CD14-positive monocyte (primary cell): Measurements from ENCODE around the gene TNIP1. TPM values are rescaled to one million over a fixed set of nuclear protein-coding genes. Genes with fewer than 3 reads are reported as not detected.

ENCODE experiments used
- DNase-seq, 3 donors: peaks; one replicate each; pipeline ENCODE4 v3.0.0-alpha.2; 2011 to 2022
- H2AFZ ChIP-seq: 2 replicates; pipeline ENCODE4 v1.6.0; 2012; ENCODE audit warnings: mild to moderate bottlenecking, low read depth, low read length, inconsistent platforms; ENCODE audit not compliant: insufficient read depth, poor library complexity, severe bottlenecking
- H3K27ac ChIP-seq, 2 donors: 1 replicate in 1 of 2; 2 replicates in 1 of 2; pipeline ENCODE4 v1.5.1; 2012 to 2013; ENCODE audit warnings: low read length in 2 of 2, control low read depth in 1 of 2, inconsistent platforms in 1 of 2, low read depth in 1 of 2, mild to moderate bottlenecking in 1 of 2
- H3K27me3 ChIP-seq, 2 donors: one replicate each; pipeline versions ENCODE4 v1.6.0 to v1.6.1; 2011 to 2013; ENCODE audit warnings: low read length in 2 of 2; ENCODE audit not compliant: control insufficient read depth in 2 of 2, insufficient read depth in 2 of 2
- H3K36me3 ChIP-seq, 2 donors: replicated peaks in 1 of 2; 1 replicate in 1 of 2; 2 replicates in 1 of 2; pipeline versions ENCODE4 v1.5.1 to v1.6.1; 2012 to 2013; ENCODE audit warnings: low read length in 2 of 2, control low read depth in 1 of 2, inconsistent platforms in 1 of 2, mild to moderate bottlenecking in 1 of 2; ENCODE audit not compliant: insufficient read depth in 2 of 2, control insufficient read depth in 1 of 2
- H3K4me1 ChIP-seq, 2 donors: 1 replicate in 1 of 2; 2 replicates in 1 of 2; pipeline versions ENCODE4 v1.5.1 to v1.6.1; 2012 to 2013; ENCODE audit warnings: low read length in 2 of 2, control low read depth in 1 of 2, inconsistent platforms in 1 of 2, mild to moderate bottlenecking in 1 of 2, moderate library complexity in 1 of 2; ENCODE audit not compliant: insufficient read depth in 2 of 2, control insufficient read depth in 1 of 2
- H3K4me2 ChIP-seq: replicated peaks from 2 replicates; pipeline ENCODE3; 2012; ENCODE audit warnings: low read length, moderate library complexity, mild to moderate bottlenecking; ENCODE audit not compliant: poor library complexity, severe bottlenecking; ENCODE audit errors: extremely low read depth
- H3K4me3 ChIP-seq, 3 experiments: fragments of 200-600 bp in 1 of 3; sonication (generic) in 1 of 3; replicated peaks in 1 of 3; 1 replicate in 2 of 3; 2 replicates in 1 of 3; pipeline ENCODE4 v1.5.1; 2011 to 2013; ENCODE audit warnings: low read length in 3 of 3, mild to moderate bottlenecking in 3 of 3, control low read depth in 2 of 3, low read depth in 2 of 3, inconsistent platforms in 1 of 3, moderate library complexity in 1 of 3
- H3K79me2 ChIP-seq: 2 replicates; pipeline ENCODE4 v1.6.0; 2012; ENCODE audit warnings: mild to moderate bottlenecking, control low read depth, inconsistent platforms, low read length, moderate library complexity; ENCODE audit not compliant: insufficient read depth
- H3K9ac ChIP-seq: 2 replicates; pipeline ENCODE4 v1.6.0; 2017; ENCODE audit warnings: low read length, mild to moderate bottlenecking; ENCODE audit not compliant: insufficient read depth, poor library complexity, severe bottlenecking
- H3K9me3 ChIP-seq, 2 donors: replicated peaks in 1 of 2; 1 replicate in 1 of 2; 2 replicates in 1 of 2; pipeline versions ENCODE4 v1.5.1 to v1.6.1; 2012 to 2013; ENCODE audit warnings: low read length in 2 of 2, control low read depth in 1 of 2; ENCODE audit not compliant: control insufficient read depth in 1 of 2, insufficient read depth in 1 of 2
- H4K20me1 ChIP-seq: 2 replicates; pipeline ENCODE4 v1.6.0; 2012; ENCODE audit warnings: mild to moderate bottlenecking, low read length, control low read depth, moderate library complexity; ENCODE audit not compliant: insufficient read depth
- H3K27ac Mint-ChIP-seq, 7 donors: one replicate each; pipeline ENCODE4 v1.8.0; 2020; ENCODE audit warnings: mild to moderate bottlenecking in 7 of 7, mixed read lengths in 7 of 7, moderate library complexity in 6 of 7, inconsistent platforms in 2 of 7
- H3K27me3 Mint-ChIP-seq, 3 donors: one replicate each; pipeline ENCODE4 v1.8.0; 2021 to 2022; ENCODE audit warnings: low read depth in 3 of 3, mild to moderate bottlenecking in 3 of 3, mixed read lengths in 3 of 3, moderate library complexity in 3 of 3, inconsistent platforms in 1 of 3
- H3K36me3 Mint-ChIP-seq, 2 donors: one replicate each; pipeline ENCODE4 v1.8.0; 2020; ENCODE audit warnings: mixed read lengths in 2 of 2, inconsistent platforms in 1 of 2, mild to moderate bottlenecking in 1 of 2
- H3K4me1 Mint-ChIP-seq: one replicate; pipeline ENCODE4 v1.8.0; 2020; ENCODE audit warnings: mild to moderate bottlenecking, mixed read lengths
- H3K4me3 Mint-ChIP-seq, 2 donors: one replicate each; pipeline ENCODE4 v1.8.0; 2020; ENCODE audit warnings: mild to moderate bottlenecking in 2 of 2, mixed read lengths in 2 of 2, moderate library complexity in 1 of 2
- H3K9me3 Mint-ChIP-seq, 7 donors: one replicate each; pipeline ENCODE4 v1.8.0; 2020 to 2022; ENCODE audit warnings: mixed read lengths in 7 of 7, mild to moderate bottlenecking in 6 of 7, moderate library complexity in 6 of 7, inconsistent platforms in 2 of 7
- WGBS: methylation state at CpG from one replicate; pipeline ENCODE4 v1.1.5; 2013; ENCODE audit warnings: missing lambda C conversion rate; ENCODE audit not compliant: insufficient coverage; 5-methylcytosine and 5-hydroxymethylcytosine counted together
- intact Hi-C, 2 donors: fragments of 100-400 bp; cut with micrococcal nuclease; formaldehyde crosslinking; loops; one replicate each; pipeline versions ENCODE4 v1.15.0 to v1.15.1; 2023
- polyA plus RNA-seq, 3 donors: library from polyadenylated mRNA; depleted of rRNA in 1 of 3; unstranded in 2 of 3; stranded (reverse) in 1 of 3; fragments of 300-500 nt in 2 of 3; fragments of >200 nt in 1 of 3; fragmentation: Illumina TruSeq in 2 of 3; gene quantifications; 1 replicate in 2 of 3; 2 replicates in 1 of 3; pipeline ENCODE4 v1.2.3, GENCODE V29; 2012 to 2021
- TF ChIP-seq, protein P1 (sequence below): fragments of 200-600 bp; IDR thresholded peaks from one replicate; pipeline ENCODE4 v1.8.0; 2022; ENCODE audit warnings: antibody characterized with exemption, mild to moderate bottlenecking

The TNIP1 gene
- polyA plus RNA-seq, 3 donors = 30.8 to 108 (median 46.4) TPM

DNA sequence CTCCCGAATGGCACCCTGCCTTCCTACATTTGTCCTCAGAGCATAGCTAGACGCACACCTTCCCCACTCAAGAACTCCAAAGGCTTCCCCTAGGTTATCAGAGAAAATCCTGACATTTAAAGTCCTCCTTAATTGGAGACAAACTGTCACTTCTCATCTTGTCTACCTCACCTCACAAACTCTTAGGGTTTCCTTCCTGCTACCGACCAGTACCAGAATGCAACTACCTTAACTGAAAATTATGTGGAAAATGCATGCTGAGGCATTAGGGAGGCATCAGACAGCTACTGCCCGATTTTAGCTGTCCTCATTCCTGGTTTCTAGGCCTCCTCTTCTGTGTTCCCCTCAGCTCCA lies 17.9 kb upstream of the TNIP1 start:
- TF ChIP-seq, protein P1, sequence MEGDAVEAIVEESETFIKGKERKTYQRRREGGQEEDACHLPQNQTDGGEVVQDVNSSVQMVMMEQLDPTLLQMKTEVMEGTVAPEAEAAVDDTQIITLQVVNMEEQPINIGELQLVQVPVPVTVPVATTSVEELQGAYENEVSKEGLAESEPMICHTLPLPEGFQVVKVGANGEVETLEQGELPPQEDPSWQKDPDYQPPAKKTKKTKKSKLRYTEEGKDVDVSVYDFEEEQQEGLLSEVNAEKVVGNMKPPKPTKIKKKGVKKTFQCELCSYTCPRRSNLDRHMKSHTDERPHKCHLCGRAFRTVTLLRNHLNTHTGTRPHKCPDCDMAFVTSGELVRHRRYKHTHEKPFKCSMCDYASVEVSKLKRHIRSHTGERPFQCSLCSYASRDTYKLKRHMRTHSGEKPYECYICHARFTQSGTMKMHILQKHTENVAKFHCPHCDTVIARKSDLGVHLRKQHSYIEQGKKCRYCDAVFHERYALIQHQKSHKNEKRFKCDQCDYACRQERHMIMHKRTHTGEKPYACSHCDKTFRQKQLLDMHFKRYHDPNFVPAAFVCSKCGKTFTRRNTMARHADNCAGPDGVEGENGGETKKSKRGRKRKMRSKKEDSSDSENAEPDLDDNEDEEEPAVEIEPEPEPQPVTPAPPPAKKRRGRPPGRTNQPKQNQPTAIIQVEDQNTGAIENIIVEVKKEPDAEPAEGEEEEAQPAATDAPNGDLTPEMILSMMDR = no peak
- H3K9me3 Mint-ChIP-seq = peaks cover 0 to 2% (median 0%) of the 10 kb centered on the region in 7 donors
- 29% methylated on average over 3 of the region's 4 CpGs for WGBS
- Histone ChIP-seq H3K4me2 (no peak overlapping the region), H4K20me1 (peaks cover 4% of the 10 kb centered on the region), H3K9me3 (no peaks in the 10 kb centered on the region), H3K27me3 (no peaks in the 10 kb centered on the region), H3K79me2 (peaks cover 3% of the 10 kb centered on the region), H2AFZ (no peak overlapping the region), H3K27ac (peak overlapping the region in 1 of 2 donors; percentile 96), H3K9ac (no peak overlapping the region), H3K4me1 (peaks cover 63 to 73% of the 10 kb centered on the region in 2 donors), H3K36me3 (peaks cover 17 to 32% of the 10 kb centered on the region in 2 donors), H3K4me3 (no peak overlapping the region)
- peak overlapping the region; percentile 8 to 100 (median 79) for H3K27ac Mint-ChIP-seq
- no peak overlapping the region for H3K4me3 Mint-ChIP-seq
- peaks cover 0 to 4% (median 2%) of the 10 kb centered on the region in 3 donors for H3K27me3 Mint-ChIP-seq
- intact Hi-C loops = loop anchor here in 1 of 2 donors (2.0 kb wide), 1 partner anchor 14 kb away; no protein-coding TSS in a partner anchor
- H3K36me3 Mint-ChIP-seq = peaks cover 34 to 52% of the 10 kb centered on the region in 2 donors
- no peak for DNase-seq
- H3K4me1 Mint-ChIP-seq = peaks cover 77% of the 10 kb centered on the region

DNA sequence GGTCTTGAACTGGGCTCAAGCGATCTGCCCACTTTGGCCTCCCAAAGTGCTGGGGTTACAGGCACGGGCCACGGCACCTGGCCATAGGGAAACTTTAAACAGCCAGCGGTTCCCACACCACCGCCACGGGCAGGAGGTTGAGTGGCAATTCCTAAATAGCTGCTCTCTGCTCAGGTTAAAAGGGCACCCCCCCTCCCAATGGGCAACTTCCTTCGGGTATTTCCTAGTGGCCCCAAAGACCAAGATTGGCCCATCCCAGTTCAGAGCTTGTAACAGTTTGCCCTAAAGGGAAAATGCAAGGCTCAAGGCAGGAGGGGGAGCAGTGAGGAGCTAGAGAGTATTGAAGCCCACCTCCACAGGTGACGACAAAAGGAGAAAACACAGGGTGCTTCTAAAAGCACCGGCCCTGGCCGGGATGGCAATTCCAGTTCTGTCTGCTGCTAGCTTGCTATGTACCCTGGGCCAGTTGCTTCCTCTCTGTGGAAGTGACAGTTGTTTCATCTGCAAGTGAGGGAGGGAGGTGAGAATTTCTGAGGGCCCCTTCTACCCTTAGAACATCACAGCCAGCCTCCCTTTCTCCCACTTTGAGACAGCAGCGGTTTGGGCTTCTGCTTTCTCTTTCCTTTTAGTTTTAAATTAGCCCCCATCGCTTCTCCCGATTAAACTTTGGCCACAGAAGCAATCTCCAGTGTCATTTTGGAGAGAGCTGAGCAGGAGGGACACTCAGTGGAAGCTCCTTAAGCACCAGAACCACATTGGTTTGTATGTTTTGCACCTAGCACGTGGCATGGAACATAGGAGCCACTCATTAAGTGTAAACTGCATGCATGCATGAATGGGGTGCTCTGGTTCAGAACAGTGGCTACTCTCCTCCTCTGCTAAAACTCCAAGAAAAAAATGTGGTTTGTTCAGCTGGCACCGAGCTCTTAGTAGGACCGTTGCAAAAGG lies 17.3 kb upstream of the TNIP1 start:
- peaks cover 4% of the 10 kb centered on the region for H4K20me1 ChIP-seq
- peaks cover 29 to 47% of the 10 kb centered on the region in 2 donors for H3K36me3 Mint-ChIP-seq
- H3K27me3 Mint-ChIP-seq = peaks cover 0 to 4% (median 2%) of the 10 kb centered on the region in 3 donors
- peaks cover 83% of the 10 kb centered on the region for H3K4me1 Mint-ChIP-seq
- peaks cover 3% of the 10 kb centered on the region for H3K79me2 ChIP-seq
- H3K9ac ChIP-seq = peak overlapping the region; percentile 23
- no peaks in the 10 kb centered on the region for H3K27me3 ChIP-seq
- no peak overlapping the region for H3K4me3 Mint-ChIP-seq
- H3K4me2 ChIP-seq = peak overlapping the region; percentile 21
- H3K27ac ChIP-seq = peak overlapping the region; percentile 7 to 96
- intact Hi-C loops = loop anchor here in 1 of 2 donors (2.0 kb wide), 1 partner anchor 15 kb away; no protein-coding TSS in a partner anchor
- peaks cover 0 to 2% (median 0%) of the 10 kb centered on the region in 7 donors for H3K9me3 Mint-ChIP-seq
- DNase-seq = peak in 2 of 3 donors; percentile 42 to 70
- H3K4me1 ChIP-seq = peaks cover 69 to 79% of the 10 kb centered on the region in 2 donors
- WGBS = 25% methylated on average over 11 of the region's 16 CpGs
- H3K36me3 ChIP-seq = peaks cover 11 to 26% of the 10 kb centered on the region in 2 donors
- TF ChIP-seq, protein P1 = no peak
- peak overlapping the region in 1 of 3 experiments; percentile 17 for H3K4me3 ChIP-seq
- H2AFZ ChIP-seq = no peak overlapping the region
- H3K27ac Mint-ChIP-seq = peak overlapping the region; percentile 79 to 100 (median 99)
- no peaks in the 10 kb centered on the region for H3K9me3 ChIP-seq
